ENCODE results near the gene LRP1B. TPM values are rescaled to one million over a fixed set of nuclear protein-coding genes. Genes with fewer than 3 reads are reported as not detected.

LRP1B gene
- total and polyA plus RNA-seq, 5 donors from 2014 or later: not detected

DNA sequence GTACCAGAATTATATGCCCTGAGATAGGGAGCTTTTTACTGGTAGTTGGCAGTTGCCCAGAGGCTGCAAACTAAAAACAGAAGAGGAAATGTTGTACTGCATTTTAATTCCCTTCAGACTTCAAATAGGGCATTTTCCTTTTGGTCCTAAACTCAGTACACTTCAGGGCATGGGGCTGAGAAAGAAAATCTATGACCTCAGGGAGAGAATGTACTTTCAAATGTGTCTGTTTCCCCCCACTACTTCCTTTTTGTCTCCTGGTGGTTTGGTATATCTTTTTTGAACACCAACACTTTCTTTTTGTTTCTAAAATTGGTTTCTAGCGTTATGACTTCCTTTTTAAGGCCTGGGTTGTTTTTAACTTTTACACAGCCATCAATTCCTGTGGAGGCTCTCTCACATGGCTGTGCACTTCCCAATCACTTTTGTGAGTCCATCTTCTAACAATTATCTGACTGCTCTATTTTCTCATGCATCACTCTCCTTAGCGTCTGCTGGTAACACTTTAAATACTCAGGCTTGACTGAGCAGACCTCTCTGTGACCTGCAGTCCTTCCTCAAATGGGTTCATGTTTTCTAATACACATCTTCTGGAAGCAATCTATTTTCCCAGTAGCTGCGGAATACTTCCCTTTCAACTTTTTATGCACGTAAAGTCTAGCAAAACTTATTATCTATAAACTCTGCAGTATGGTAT, 596.0 kb downstream of the LRP1B start:
- no peak overlapping the region for H3K27ac Mint-ChIP-seq

DNA sequence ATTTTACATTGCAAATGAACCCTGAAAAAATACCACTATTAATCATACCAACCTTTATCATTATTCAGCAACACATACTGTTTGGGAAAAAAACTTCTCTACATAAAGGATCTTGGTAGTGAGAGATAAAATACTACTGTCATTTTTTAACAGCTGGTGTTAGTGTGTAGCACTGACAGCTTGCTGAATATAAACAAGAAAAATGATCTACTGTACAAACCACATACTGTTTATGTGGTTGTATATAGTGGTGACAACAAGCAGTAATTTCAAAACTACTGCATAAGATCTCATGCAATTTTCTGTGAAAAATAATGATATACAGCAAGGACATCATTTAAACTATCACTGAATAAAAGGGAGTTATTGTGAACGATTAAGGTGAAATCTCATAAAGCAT, 601.2 kb downstream of the LRP1B start:
- no peak overlapping the region for H3K27ac Mint-ChIP-seq
- no peaks in the 10 kb centered on the region for H3K36me3 Mint-ChIP-seq
- Histone ChIP-seq H3K27me3 (ENCODE audit: control insufficient read depth, insufficient read depth, low read length) (no peaks in the 10 kb centered on the region), H3K36me3 (ENCODE audit: control insufficient read depth, insufficient read depth, low read length) (no peaks in the 10 kb centered on the region), H3K4me1 (ENCODE audit: control insufficient read depth, insufficient read depth, low read length, poor library complexity, severe bottlenecking) (no peaks in the 10 kb centered on the region), H3K27ac (ENCODE audit: insufficient read depth, low read length, poor library complexity, severe bottlenecking) (no peak overlapping the region), H3K9me3 (ENCODE audit: control insufficient read depth in 2 of 2, low read length in 2 of 2) (no peaks in the 10 kb centered on the region), H3K4me3 (ENCODE audit: low read depth, low read length) (no peak overlapping the region)
- DNase-seq: no peak
- H3K9me3 Mint-ChIP-seq: peaks cover 0 to 16% (median 7%) of the 10 kb centered on the region in 7 donors
- ATAC-seq (ENCODE audit: low read depth in 2 of 2): no peak
- no peaks in the 10 kb centered on the region for H3K4me1 Mint-ChIP-seq
- H3K27me3 Mint-ChIP-seq: no peaks in the 10 kb centered on the region
- no peak overlapping the region for H3K4me3 Mint-ChIP-seq

More for the DNA sequence above, 596.0 kb downstream of the LRP1B start:
- ATAC-seq (ENCODE audit: low read depth in 2 of 2) (no peak), DNase-seq (no peak)
- Histone ChIP-seq H3K27me3 (ENCODE audit: control insufficient read depth, insufficient read depth, low read length) (no peaks in the 10 kb centered on the region), H3K4me1 (ENCODE audit: control insufficient read depth, insufficient read depth, low read length, poor library complexity, severe bottlenecking) (no peaks in the 10 kb centered on the region), H3K27ac (ENCODE audit: insufficient read depth, low read length, poor library complexity, severe bottlenecking) (no peak overlapping the region), H3K9me3 (ENCODE audit: control insufficient read depth in 2 of 2, low read length in 2 of 2) (no peaks in the 10 kb centered on the region), H3K36me3 (ENCODE audit: control insufficient read depth, insufficient read depth, low read length) (no peaks in the 10 kb centered on the region), H3K4me3 (ENCODE audit: low read depth, low read length) (no peak overlapping the region)
- Mint-ChIP-seq H3K27me3 (no peaks in the 10 kb centered on the region), H3K9me3 (peaks cover 1 to 24% (median 6%) of the 10 kb centered on the region in 7 donors), H3K4me1 (no peaks in the 10 kb centered on the region), H3K4me3 (no peak overlapping the region), H3K36me3 (no peaks in the 10 kb centered on the region)

DNA sequence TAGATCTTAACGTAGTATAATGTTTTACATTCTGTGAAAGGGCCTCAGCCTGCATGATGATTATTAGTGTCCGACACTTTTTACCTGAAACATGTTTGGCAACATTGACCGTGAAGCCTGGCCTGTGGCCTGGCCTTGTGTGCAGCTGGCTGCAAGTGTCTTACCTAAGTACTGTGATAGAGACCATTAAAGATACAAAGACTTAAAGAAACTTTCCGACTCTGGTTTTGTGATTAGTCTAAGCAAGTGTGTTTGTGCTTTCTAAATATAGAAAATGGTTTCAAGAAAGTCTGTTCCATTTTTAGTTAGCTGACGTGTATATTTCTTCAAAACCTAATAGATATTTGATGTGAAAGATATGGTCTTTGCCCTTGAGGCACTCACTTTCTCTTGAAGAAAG, 601.8 kb downstream of the LRP1B start:
- Mint-ChIP-seq H3K36me3 (no peaks in the 10 kb centered on the region), H3K27me3 (no peaks in the 10 kb centered on the region), H3K9me3 (peaks cover 0 to 16% (median 7%) of the 10 kb centered on the region in 7 donors), H3K4me1 (no peaks in the 10 kb centered on the region), H3K4me3 (no peak overlapping the region), H3K27ac (no peak overlapping the region)
- H3K9me3 ChIP-seq (ENCODE audit: control insufficient read depth in 2 of 2, low read length in 2 of 2): no peaks in the 10 kb centered on the region
- no peaks in the 10 kb centered on the region for H3K27me3 ChIP-seq (ENCODE audit: control insufficient read depth, insufficient read depth, low read length)
- H3K36me3 ChIP-seq (ENCODE audit: control insufficient read depth, insufficient read depth, low read length): no peaks in the 10 kb centered on the region
- H3K4me1 ChIP-seq (ENCODE audit: control insufficient read depth, insufficient read depth, low read length, poor library complexity, severe bottlenecking): no peaks in the 10 kb centered on the region
- no peak overlapping the region for H3K4me3 ChIP-seq (ENCODE audit: low read depth, low read length)
- H3K27ac ChIP-seq (ENCODE audit: insufficient read depth, low read length, poor library complexity, severe bottlenecking): no peak overlapping the region
- ATAC-seq (ENCODE audit: low read depth in 2 of 2): no peak
- no peak for DNase-seq

DNA sequence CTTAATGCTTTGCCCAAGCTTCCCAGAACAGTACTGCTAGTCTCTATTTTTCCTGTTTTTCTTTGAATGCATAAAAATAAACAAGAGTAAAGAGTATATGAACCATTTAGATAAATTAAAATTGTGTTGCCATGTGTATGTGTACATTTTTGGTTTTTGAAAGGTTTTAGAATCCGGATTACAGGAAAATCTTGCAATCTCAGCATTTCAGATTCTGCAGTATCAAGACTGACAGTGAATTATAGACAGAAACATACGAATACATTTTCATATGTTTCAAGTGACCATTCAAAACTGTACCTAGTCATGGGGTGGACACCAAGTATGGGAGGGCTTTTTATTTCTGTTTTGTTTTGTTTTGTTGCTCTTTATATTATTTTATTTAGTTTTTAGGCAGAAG, 604.1 kb downstream of the LRP1B start:
- peaks cover 2 to 14% (median 6%) of the 10 kb centered on the region in 7 donors for H3K9me3 Mint-ChIP-seq
- H3K36me3 Mint-ChIP-seq: no peaks in the 10 kb centered on the region
- no peak overlapping the region for H3K4me3 Mint-ChIP-seq
- no peak for ATAC-seq (ENCODE audit: low read depth in 2 of 2)
- Histone ChIP-seq H3K9me3 (ENCODE audit: control insufficient read depth in 2 of 2, low read length in 2 of 2) (peaks cover 0 to 2% of the 10 kb centered on the region in 2 experiments), H3K36me3 (ENCODE audit: control insufficient read depth, insufficient read depth, low read length) (no peaks in the 10 kb centered on the region), H3K27me3 (ENCODE audit: control insufficient read depth, insufficient read depth, low read length) (no peaks in the 10 kb centered on the region), H3K4me3 (ENCODE audit: low read depth, low read length) (no peak overlapping the region), H3K27ac (ENCODE audit: insufficient read depth, low read length, poor library complexity, severe bottlenecking) (no peak overlapping the region), H3K4me1 (ENCODE audit: control insufficient read depth, insufficient read depth, low read length, poor library complexity, severe bottlenecking) (no peaks in the 10 kb centered on the region)
- no peaks in the 10 kb centered on the region for H3K4me1 Mint-ChIP-seq
- DNase-seq: no peak
- H3K27me3 Mint-ChIP-seq: no peaks in the 10 kb centered on the region
- no peak overlapping the region for H3K27ac Mint-ChIP-seq

DNA sequence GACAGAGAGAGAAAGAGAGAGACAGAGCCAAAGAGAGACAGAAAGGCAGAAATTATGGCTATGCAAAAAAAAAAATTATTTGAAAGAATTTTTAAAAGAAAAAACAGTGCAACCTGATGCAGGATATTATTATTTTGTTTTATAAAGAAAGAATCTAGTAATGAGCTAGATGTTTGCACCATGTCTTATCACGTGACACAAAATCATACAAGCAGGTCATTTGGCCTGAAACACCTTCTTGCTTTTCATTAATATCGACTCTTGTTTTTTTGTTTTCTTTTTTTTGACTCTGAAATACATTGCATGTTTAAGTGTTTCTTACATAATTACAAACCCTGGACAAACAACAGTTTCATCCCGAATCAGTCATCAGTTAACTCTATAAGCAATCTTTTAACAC, 606.0 kb downstream of the LRP1B start:
- H3K27ac ChIP-seq (ENCODE audit: insufficient read depth, low read length, poor library complexity, severe bottlenecking): no peak overlapping the region
- H3K4me1 Mint-ChIP-seq: no peaks in the 10 kb centered on the region
- H3K9me3 Mint-ChIP-seq: peaks cover 2 to 12% (median 6%) of the 10 kb centered on the region in 7 donors
- H3K4me3 ChIP-seq (ENCODE audit: low read depth, low read length): no peak overlapping the region
- no peak overlapping the region for H3K4me3 Mint-ChIP-seq
- H3K9me3 ChIP-seq (ENCODE audit: control insufficient read depth in 2 of 2, low read length in 2 of 2): peaks cover 0 to 2% of the 10 kb centered on the region in 2 experiments
- no peak overlapping the region for H3K27ac Mint-ChIP-seq
- H3K36me3 Mint-ChIP-seq: no peaks in the 10 kb centered on the region
- ATAC-seq (ENCODE audit: low read depth in 2 of 2) (no peak), DNase-seq (no peak)
- H3K27me3 Mint-ChIP-seq: no peaks in the 10 kb centered on the region
- no peaks in the 10 kb centered on the region for H3K27me3 ChIP-seq (ENCODE audit: control insufficient read depth, insufficient read depth, low read length)
- no peaks in the 10 kb centered on the region for H3K4me1 ChIP-seq (ENCODE audit: control insufficient read depth, insufficient read depth, low read length, poor library complexity, severe bottlenecking)
- H3K36me3 ChIP-seq (ENCODE audit: control insufficient read depth, insufficient read depth, low read length): no peaks in the 10 kb centered on the region

DNA sequence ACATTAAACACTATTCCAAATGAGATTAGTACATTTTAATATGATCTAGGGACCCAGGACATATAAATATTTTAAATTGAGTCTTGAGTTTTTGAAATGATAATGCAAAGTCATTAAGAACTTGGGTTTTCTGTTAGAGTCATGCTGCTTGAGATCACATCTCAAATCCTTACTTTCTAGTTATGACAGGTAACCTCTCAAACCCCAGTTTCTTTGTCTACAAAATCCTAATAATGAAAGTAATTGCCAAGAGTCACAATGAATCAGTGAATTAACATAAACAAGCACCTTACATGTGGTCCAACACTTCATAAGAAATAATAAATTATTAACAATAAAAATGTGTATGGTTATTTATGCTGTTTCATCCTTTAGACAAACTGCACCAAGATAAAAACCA, 607.6 kb downstream of the LRP1B start:
- ATAC-seq (ENCODE audit: low read depth in 2 of 2) (no peak), DNase-seq (no peak)
- peaks cover 2 to 15% (median 7%) of the 10 kb centered on the region in 7 donors for H3K9me3 Mint-ChIP-seq
- Histone ChIP-seq H3K36me3 (ENCODE audit: control insufficient read depth, insufficient read depth, low read length) (no peaks in the 10 kb centered on the region), H3K27ac (ENCODE audit: insufficient read depth, low read length, poor library complexity, severe bottlenecking) (no peak overlapping the region), H3K9me3 (ENCODE audit: control insufficient read depth in 2 of 2, low read length in 2 of 2) (peaks cover 0 to 2% of the 10 kb centered on the region in 2 experiments), H3K27me3 (ENCODE audit: control insufficient read depth, insufficient read depth, low read length) (no peaks in the 10 kb centered on the region), H3K4me1 (ENCODE audit: control insufficient read depth, insufficient read depth, low read length, poor library complexity, severe bottlenecking) (no peaks in the 10 kb centered on the region), H3K4me3 (ENCODE audit: low read depth, low read length) (no peak overlapping the region)
- H3K36me3 Mint-ChIP-seq: no peaks in the 10 kb centered on the region
- H3K4me1 Mint-ChIP-seq: no peaks in the 10 kb centered on the region
- H3K27me3 Mint-ChIP-seq: no peaks in the 10 kb centered on the region
- H3K4me3 Mint-ChIP-seq: no peak overlapping the region
- no peak overlapping the region for H3K27ac Mint-ChIP-seq

DNA sequence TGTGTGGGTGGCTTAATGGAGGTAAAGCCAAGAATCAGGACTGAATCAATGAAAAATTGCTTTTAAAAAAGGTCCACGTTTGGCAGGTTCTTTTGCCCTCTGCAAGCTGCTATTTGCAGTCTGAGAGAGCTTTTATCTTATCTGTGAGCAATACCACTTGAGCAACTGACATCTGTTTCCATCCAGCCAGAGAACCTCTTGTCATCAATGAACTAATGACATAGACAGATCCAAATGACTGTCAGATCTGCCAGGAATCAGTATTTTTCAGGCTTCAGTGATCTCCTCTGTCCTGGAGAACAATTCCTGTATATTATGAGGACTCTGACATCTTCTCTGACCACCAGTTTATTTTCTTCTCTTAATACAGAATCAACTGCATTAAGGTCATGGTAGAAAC, 608.1 kb downstream of the LRP1B start:
- no peaks in the 10 kb centered on the region for H3K4me1 ChIP-seq (ENCODE audit: control insufficient read depth, insufficient read depth, low read length, poor library complexity, severe bottlenecking)
- no peak for ATAC-seq (ENCODE audit: low read depth in 2 of 2)
- Mint-ChIP-seq H3K9me3 (peaks cover 3 to 19% (median 7%) of the 10 kb centered on the region in 7 donors), H3K27me3 (no peaks in the 10 kb centered on the region), H3K4me1 (no peaks in the 10 kb centered on the region), H3K36me3 (no peaks in the 10 kb centered on the region), H3K27ac (no peak overlapping the region), H3K4me3 (no peak overlapping the region)
- no peak overlapping the region for H3K4me3 ChIP-seq (ENCODE audit: low read depth, low read length)
- peaks cover 0 to 2% of the 10 kb centered on the region in 2 experiments for H3K9me3 ChIP-seq (ENCODE audit: control insufficient read depth in 2 of 2, low read length in 2 of 2)
- no peaks in the 10 kb centered on the region for H3K36me3 ChIP-seq (ENCODE audit: control insufficient read depth, insufficient read depth, low read length)
- H3K27me3 ChIP-seq (ENCODE audit: control insufficient read depth, insufficient read depth, low read length): no peaks in the 10 kb centered on the region
- H3K27ac ChIP-seq (ENCODE audit: insufficient read depth, low read length, poor library complexity, severe bottlenecking): no peak overlapping the region
- DNase-seq: no peak

DNA sequence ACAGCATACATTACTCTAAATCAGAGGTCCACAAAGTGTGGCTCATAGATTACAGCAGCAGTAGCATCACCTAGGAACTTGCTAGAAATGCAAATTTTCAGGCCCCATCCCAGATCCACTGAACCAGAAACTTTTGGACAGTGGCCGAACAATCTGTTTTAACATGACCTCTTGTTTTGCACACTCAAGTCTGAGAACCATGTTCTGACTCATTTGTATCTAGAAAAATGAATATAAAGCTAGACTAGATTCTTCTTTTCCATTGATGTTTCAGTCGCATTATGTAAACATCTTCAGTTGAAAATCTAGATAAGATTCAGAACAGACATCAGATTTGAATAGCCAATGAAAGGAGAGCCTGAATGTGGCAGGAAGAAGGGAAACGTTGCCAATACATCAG, 608.8 kb downstream of the LRP1B start:
- Mint-ChIP-seq H3K27me3 (no peaks in the 10 kb centered on the region), H3K9me3 (peaks cover 3 to 14% (median 7%) of the 10 kb centered on the region in 7 donors), H3K4me3 (no peak overlapping the region), H3K4me1 (no peaks in the 10 kb centered on the region), H3K36me3 (no peaks in the 10 kb centered on the region), H3K27ac (no peak overlapping the region)
- no peak for DNase-seq
- Histone ChIP-seq H3K4me3 (ENCODE audit: low read depth, low read length) (no peak overlapping the region), H3K36me3 (ENCODE audit: control insufficient read depth, insufficient read depth, low read length) (no peaks in the 10 kb centered on the region), H3K9me3 (ENCODE audit: control insufficient read depth in 2 of 2, low read length in 2 of 2) (peaks cover 0 to 2% of the 10 kb centered on the region in 2 experiments), H3K4me1 (ENCODE audit: control insufficient read depth, insufficient read depth, low read length, poor library complexity, severe bottlenecking) (no peaks in the 10 kb centered on the region), H3K27me3 (ENCODE audit: control insufficient read depth, insufficient read depth, low read length) (no peaks in the 10 kb centered on the region), H3K27ac (ENCODE audit: insufficient read depth, low read length, poor library complexity, severe bottlenecking) (no peak overlapping the region)
- ATAC-seq (ENCODE audit: low read depth in 2 of 2): no peak

Measured in CD4-positive, CD25-positive, alpha-beta regulatory T cell (primary cell).